Spleen (tissue), 11 donors: Measurements from ENCODE around the gene PLXNC1. TPM values are rescaled to one million over a fixed set of nuclear protein-coding genes. Genes with fewer than 3 reads are reported as not detected.

Source experiments
- DNase-seq: peaks from one replicate; pipeline ENCODE4 v3.0.0-alpha.2; 2020
- H3K27ac ChIP-seq, 8 donors: fragments of 200-600 bp; sonication (generic) in 7 of 8; 1 replicate in 4 of 8; 2 replicates in 4 of 8; pipeline versions ENCODE4 v1.5.0 to v1.8.0; 2016 to 2021; ENCODE audit warnings: inconsistent platforms in 4 of 8, mild to moderate bottlenecking in 4 of 8, moderate library complexity in 1 of 8
- H3K27me3 ChIP-seq, 7 donors: fragments of 200-600 bp; sonication (generic) in 6 of 7; replicated peaks in 1 of 7; 1 replicate in 4 of 7; 2 replicates in 3 of 7; pipeline versions ENCODE4 v1.5.0 to v1.8.0; 2016 to 2021; ENCODE audit warnings: inconsistent platforms in 3 of 7, mild to moderate bottlenecking in 1 of 7
- H3K36me3 ChIP-seq, 6 donors: fragments of 200-600 bp; sonication (generic) in 5 of 6; 1 replicate in 4 of 6; 2 replicates in 2 of 6; pipeline versions ENCODE4 v1.5.0 to v1.8.0; 2016 to 2021; ENCODE audit warnings: inconsistent platforms in 2 of 6
- H3K4me1 ChIP-seq, 6 donors: fragments of 200-600 bp; sonication (generic) in 5 of 6; 1 replicate in 3 of 6; 2 replicates in 3 of 6; pipeline versions ENCODE4 v1.5.0 to v1.8.0; 2016 to 2021; ENCODE audit warnings: inconsistent platforms in 3 of 6
- H3K4me3 ChIP-seq, 8 donors: fragments of 200-600 bp; sonication (generic) in 7 of 8; 1 replicate in 4 of 8; 2 replicates in 4 of 8; pipeline versions ENCODE4 v1.5.0 to v1.8.0; 2016 to 2021; ENCODE audit warnings: inconsistent platforms in 4 of 8, mild to moderate bottlenecking in 4 of 8, moderate library complexity in 2 of 8
- H3K9me3 ChIP-seq, 8 donors: fragments of 200-600 bp; sonication (generic) in 7 of 8; 1 replicate in 4 of 8; 2 replicates in 4 of 8; pipeline versions ENCODE4 v1.5.0 to v1.8.0; 2016 to 2021; ENCODE audit warnings: inconsistent platforms in 4 of 8
- POLR2A ChIP-seq, 3 donors: fragments of 450-650 bp; IDR thresholded peaks; one replicate each; pipeline ENCODE4 v1.5.1; 2017; ENCODE audit warnings: antibody characterized with exemption in 3 of 3, mild to moderate bottlenecking in 1 of 3
- POLR2AphosphoS5 ChIP-seq, 3 donors: sonication (generic); formaldehyde crosslinking; IDR thresholded peaks; one replicate each; pipeline ENCODE4 v1.5.1; 2017; ENCODE audit warnings: antibody characterized with exemption in 3 of 3
- WGBS, 5 donors: extraction: QIAGEN DNeasy Blood & Tissue Kit in 3 of 5; methylation state at CpG; one replicate each; pipeline versions ENCODE4 v1.1.5 to v1.1.7; 2013 to 2018; 5-methylcytosine and 5-hydroxymethylcytosine counted together
- intact Hi-C: fragments of 100-400 bp; cut with DNase I; formaldehyde crosslinking; loops from one replicate; pipeline ENCODE4 v1.15.0; 2023; ENCODE audit warnings: low total_unique reads
- polyA plus RNA-seq, 3 donors: library from polyadenylated mRNA; stranded (reverse); fragments of 200-250 nt; gene quantifications; one replicate each; pipeline ENCODE4 v1.2.1, GENCODE V29; 2013
- total RNA-seq, 7 donors: library from RNA; depleted of rRNA in 3 of 7; stranded (reverse); fragments of >200 nt in 3 of 7; fragmentation: NEBNext Ultra II Directional in 4 of 7; extraction: Animal tissue kit (Norgen Biotek cat#: 25700) in 4 of 7; gene quantifications; one replicate each; pipeline versions ENCODE4 v1.1.0 to v1.2.1, GENCODE V29; 2016 to 2021
- TF ChIP-seq, protein P1 (sequence below), 11 experiments: fragments of 200-600 bp in 7 of 11; fragments of 450-650 bp in 4 of 11; sonication (generic) in 4 of 11; IDR thresholded peaks in 8 of 11; conservative IDR thresholded peaks in 3 of 11; 1 replicate in 7 of 11; 2 replicates in 4 of 11; pipeline versions ENCODE4 v1.4.0 to v1.8.0; 2016 to 2021; ENCODE audit warnings: antibody characterized with exemption in 11 of 11, inconsistent platforms in 4 of 11, mild to moderate bottlenecking in 1 of 11
- donor health status: healthy with polysubstance abuse.
- donor health status: DM: no; HTN: no; CAD: no; lungs with moderate emphysema.
- donor health status: DM: no; HTN: no; CAD: no.
- donor health status: Bipolar disorder and iron deficiency.
- donor health status: healthy.
- donor health status: DM: no; HTN: no; CAD: no.
- donor health status: DM: yes; HTN: yes; CAD: no.

Gene PLXNC1
- total and polyA plus RNA-seq, 10 donors, result 6.8 to 138 (median 69.7) TPM

DNA sequence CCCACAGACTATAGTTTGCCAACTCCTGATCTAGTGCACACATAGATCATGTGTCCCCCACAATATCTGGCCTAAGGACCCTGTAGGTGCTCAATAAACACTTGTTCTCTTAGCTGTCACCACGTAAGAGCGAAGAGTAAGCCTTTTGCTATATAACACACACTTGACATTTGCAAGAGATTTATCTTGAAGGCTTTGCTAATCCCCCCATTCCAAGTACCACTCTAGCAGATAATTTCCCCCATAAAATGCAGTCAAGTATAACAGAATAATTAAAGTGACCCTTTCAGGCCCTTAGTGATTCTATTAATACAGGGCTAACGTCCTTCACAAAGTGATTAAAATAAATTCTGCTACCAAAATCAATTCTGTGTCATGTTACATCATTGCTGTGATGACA is 87.5 kb downstream of the PLXNC1 start:
- WGBS, 5 donors, result 83 to 92% (median 91%) methylated on average over 3 of the region's 3 CpGs
- intact Hi-C loops, result no loop called here

DNA sequence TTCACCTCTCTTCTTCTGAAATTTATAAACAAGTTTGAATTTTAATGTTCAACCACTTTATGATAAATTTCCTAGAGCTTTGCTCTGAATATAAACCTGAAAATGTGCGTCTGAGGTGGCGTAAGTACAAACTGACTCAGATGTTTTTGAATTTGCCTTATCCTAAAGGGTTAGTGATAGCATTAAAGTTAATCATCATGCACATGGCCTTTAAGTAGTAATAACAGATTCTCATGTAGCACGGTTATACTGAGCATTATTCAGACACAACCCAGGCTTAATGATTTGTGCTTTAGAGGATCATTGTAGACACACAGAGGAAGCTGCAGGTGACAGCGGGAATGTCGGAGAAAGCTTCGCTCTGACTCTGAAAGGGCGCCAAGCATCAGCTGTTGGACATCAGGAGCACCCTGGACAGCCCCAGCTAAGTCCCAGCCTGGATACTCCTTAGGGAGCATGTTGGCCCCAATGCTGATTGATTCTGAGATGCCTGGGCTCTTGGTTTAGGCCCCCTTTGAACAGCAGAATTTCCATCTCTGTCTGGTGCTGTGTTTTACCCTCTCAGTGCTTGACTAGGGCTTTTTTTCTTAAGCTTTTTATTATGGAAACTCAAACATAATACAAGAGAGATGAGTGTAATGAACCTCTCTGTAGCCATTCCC is 91.1 kb downstream of the PLXNC1 start:
- peaks cover 8 to 68% (median 33%) of the 10 kb centered on the region in 6 donors for H3K4me1 ChIP-seq
- H3K36me3 ChIP-seq, result peaks cover 0 to 73% (median 0%) of the 10 kb centered on the region in 6 donors
- peak overlapping the region in 6 of 8 donors; percentile 28 to 66 (median 48) for H3K27ac ChIP-seq
- no peak overlapping the region for H3K4me3 ChIP-seq
- no peak for DNase-seq
- TF ChIP-seq, protein P1, sequence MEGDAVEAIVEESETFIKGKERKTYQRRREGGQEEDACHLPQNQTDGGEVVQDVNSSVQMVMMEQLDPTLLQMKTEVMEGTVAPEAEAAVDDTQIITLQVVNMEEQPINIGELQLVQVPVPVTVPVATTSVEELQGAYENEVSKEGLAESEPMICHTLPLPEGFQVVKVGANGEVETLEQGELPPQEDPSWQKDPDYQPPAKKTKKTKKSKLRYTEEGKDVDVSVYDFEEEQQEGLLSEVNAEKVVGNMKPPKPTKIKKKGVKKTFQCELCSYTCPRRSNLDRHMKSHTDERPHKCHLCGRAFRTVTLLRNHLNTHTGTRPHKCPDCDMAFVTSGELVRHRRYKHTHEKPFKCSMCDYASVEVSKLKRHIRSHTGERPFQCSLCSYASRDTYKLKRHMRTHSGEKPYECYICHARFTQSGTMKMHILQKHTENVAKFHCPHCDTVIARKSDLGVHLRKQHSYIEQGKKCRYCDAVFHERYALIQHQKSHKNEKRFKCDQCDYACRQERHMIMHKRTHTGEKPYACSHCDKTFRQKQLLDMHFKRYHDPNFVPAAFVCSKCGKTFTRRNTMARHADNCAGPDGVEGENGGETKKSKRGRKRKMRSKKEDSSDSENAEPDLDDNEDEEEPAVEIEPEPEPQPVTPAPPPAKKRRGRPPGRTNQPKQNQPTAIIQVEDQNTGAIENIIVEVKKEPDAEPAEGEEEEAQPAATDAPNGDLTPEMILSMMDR (IDR thresholded peaks at IDR 0.05 in 8 of 11, conservative IDR thresholded peaks at IDR 0.05 in 3 of 11), result no peak
- TF ChIP-seq POLR2AphosphoS5 (IDR thresholded peaks at IDR 0.05), result no peak
- no peak for TF ChIP-seq POLR2A (IDR thresholded peaks at IDR 0.05)
- no peaks in the 10 kb centered on the region for H3K9me3 ChIP-seq
- no peaks in the 10 kb centered on the region for H3K27me3 ChIP-seq
- intact Hi-C loops, result no loop called here
- WGBS, 5 donors, result 83 to 96% (median 92%) methylated on average over 7 of the region's 7 CpGs

More for the DNA sequence above, 87.5 kb downstream of the PLXNC1 start:
- Histone ChIP-seq H3K27ac (no peak overlapping the region), H3K4me3 (no peak overlapping the region), H3K36me3 (peaks cover 0 to 71% (median 0%) of the 10 kb centered on the region in 6 donors), H3K27me3 (no peaks in the 10 kb centered on the region), H3K9me3 (no peaks in the 10 kb centered on the region), H3K4me1 (peaks cover 0 to 40% (median 15%) of the 10 kb centered on the region in 6 donors)
- TF ChIP-seq, protein P1 (IDR thresholded peaks at IDR 0.05 in 8 of 11, conservative IDR thresholded peaks at IDR 0.05 in 3 of 11), result no peak
- TF ChIP-seq POLR2AphosphoS5 (IDR thresholded peaks at IDR 0.05) (no peak), POLR2A (IDR thresholded peaks at IDR 0.05) (no peak)
- DNase-seq, result no peak

- Histone ChIP-seq H3K4me1 (peaks cover 14 to 70% (median 40%) of the 10 kb centered on the region in 6 donors), H3K4me3 (no peak overlapping the region), H3K36me3 (peaks cover 0 to 72% (median 0%) of the 10 kb centered on the region in 6 donors), H3K9me3 (no peaks in the 10 kb centered on the region), H3K27me3 (no peaks in the 10 kb centered on the region), H3K27ac (peak overlapping the region in 6 of 8 donors; percentile 12 to 66 (median 58))
- intact Hi-C loops, result no loop called here
- DNase-seq, result no peak
- 75 to 93% (median 80%) methylated on average over 1 of the region's 1 CpG for WGBS, 5 donors
- TF ChIP-seq POLR2A (IDR thresholded peaks at IDR 0.05) (no peak), POLR2AphosphoS5 (IDR thresholded peaks at IDR 0.05) (peak in 1 of 3 donors; percentile 58)
- TF ChIP-seq, protein P1 (IDR thresholded peaks at IDR 0.05 in 8 of 11, conservative IDR thresholded peaks at IDR 0.05 in 3 of 11), result no peak
Measured at GRCh38 chr12:94240171-94240570, 91.8 kb downstream of the PLXNC1 start.

- 63 to 100% (median 76%) methylated on average over 2 to 6 of the region's 6 CpGs for WGBS, 5 donors
- Histone ChIP-seq H3K36me3 (peaks cover 0 to 59% (median 3%) of the 10 kb centered on the region in 6 donors), H3K4me3 (no peak overlapping the region), H3K9me3 (no peaks in the 10 kb centered on the region), H3K27me3 (no peaks in the 10 kb centered on the region), H3K4me1 (peaks cover 19 to 91% (median 55%) of the 10 kb centered on the region in 6 donors), H3K27ac (peak overlapping the region in 1 of 8 donors; percentile 23)
- TF ChIP-seq POLR2AphosphoS5 (IDR thresholded peaks at IDR 0.05), result peak in 1 of 3 donors; percentile 49
- TF ChIP-seq POLR2A (IDR thresholded peaks at IDR 0.05), result no peak
- DNase-seq, result peak; percentile 81
- intact Hi-C loops, result no loop called here
Measured at GRCh38 chr12:94242901-94243300, 94.5 kb downstream of the PLXNC1 start.
